Stimulated activated CD8-positive, alpha-beta memory T cell treated with anti-CD3 and anti-CD28 coated beads, Interleukin-4, amount 100 ng/mL, for 4 hours (primary cell): ENCODE results near the gene AKAP8L.

Source experiments
- DNase-seq, 2 donors: peaks; one replicate each; pipeline ENCODE4 v3.0.0-alpha.2; 2020; ENCODE audit warnings: low read depth in 2 of 2, low spot score in 1 of 2

Gene AKAP8L

GRCh38 chr19:15449620-15450527 is 31.1 kb upstream of the AKAP8L start, which contains the start of gene WIZ:
WIZ (minus strand) TSS chr19:15449956; CDS start chr19:15448307, 1,649 bp downstream.
- peak; percentile 60 to 68 for DNase-seq

GRCh38 chr19:15448778-15449619 is 30.2 kb upstream of the AKAP8L start:
- DNase-seq: no peak

- DNase-seq: no peak
These were observed 29.4 kb upstream of the AKAP8L start for GRCh38 chr19:15448044-15448777.

- no peak for DNase-seq
These were observed 28.3 kb upstream of the AKAP8L start for GRCh38 chr19:15447057-15447456.

- no peak for DNase-seq
These were observed 27.1 kb upstream of the AKAP8L start for GRCh38 chr19:15445807-15446376.

GRCh38 chr19:15445227-15445605 is 26.4 kb upstream of the AKAP8L start:
- no peak for DNase-seq

GRCh38 chr19:15444505-15445226 is 25.9 kb upstream of the AKAP8L start:
- DNase-seq: no peak

- no peak for DNase-seq
These were observed 25.1 kb upstream of the AKAP8L start for GRCh38 chr19:15443838-15444237.

GRCh38 chr19:15443325-15443724 is 24.5 kb upstream of the AKAP8L start:
- DNase-seq: no peak

GRCh38 chr19:15442142-15442920 is 23.5 kb upstream of the AKAP8L start:
- no peak for DNase-seq

GRCh38 chr19:15441317-15441716 is 22.5 kb upstream of the AKAP8L start:
- DNase-seq: no peak

- DNase-seq: no peak
These were observed 21.2 kb upstream of the AKAP8L start for GRCh38 chr19:15439821-15440641.

GRCh38 chr19:15439078-15439799 is 20.5 kb upstream of the AKAP8L start:
- DNase-seq: no peak

- no peak for DNase-seq
These were observed 19.8 kb upstream of the AKAP8L start for GRCh38 chr19:15438577-15438976.

GRCh38 chr19:15438124-15438496 is 19.3 kb upstream of the AKAP8L start:
- no peak for DNase-seq

GRCh38 chr19:15437355-15438123 is 18.8 kb upstream of the AKAP8L start:
- DNase-seq: no peak

- no peak for DNase-seq
These were observed 18.0 kb upstream of the AKAP8L start for GRCh38 chr19:15436826-15437110.
